ENCODE measurements around the gene MYOCOS. TPM values are rescaled to one million over a fixed set of nuclear protein-coding genes. Genes with fewer than 3 reads are reported as not detected.

The MYOCOS gene
- total and polyA plus RNA-seq, 2 donors (not counting 3 experiments of a cell fraction or from before 2014, with no cell fraction given): not detected

DNA sequence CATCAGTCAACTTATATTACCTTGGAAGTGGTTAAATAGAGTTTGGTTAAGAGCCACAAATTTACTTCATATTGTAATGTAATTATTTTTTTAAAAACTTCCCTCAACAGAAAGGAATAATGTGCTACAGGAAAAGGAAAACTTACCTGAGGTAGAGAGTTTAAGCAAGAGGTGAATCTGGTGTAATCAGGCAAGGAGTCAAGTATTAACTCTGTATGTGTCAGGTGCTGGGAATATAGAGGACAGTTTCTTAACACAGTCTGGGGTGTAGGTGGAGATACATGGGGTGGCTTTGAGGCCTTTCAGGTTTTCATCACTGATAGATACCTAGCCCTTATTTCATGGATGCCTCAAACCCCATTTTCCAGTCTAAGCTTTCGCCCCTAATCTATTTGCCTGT is 25.9 kb upstream of the MYOCOS start:
- Histone ChIP-seq H4K20me1 (replicated peaks; ENCODE audit: control insufficient read depth, extremely low read depth, insufficient read depth, low read length) (no peaks in the 10 kb centered on the region), H3K9ac (replicated peaks; ENCODE audit: extremely low read depth, insufficient read depth, low read length) (no peak overlapping the region), H3K36me3 (ENCODE audit: control insufficient read depth in 2 of 2, extremely low read depth in 1 of 2, insufficient read depth in 2 of 2, low read length in 2 of 2) (peaks cover 8 to 9% of the 10 kb centered on the region in 2 experiments), H3K9me3 (replicated peaks; ENCODE audit: control insufficient read depth, insufficient read depth, low read length) (no peaks in the 10 kb centered on the region), H3K27me3 (ENCODE audit: control insufficient read depth in 2 of 2, insufficient read depth in 2 of 2, low read length in 2 of 2) (no peaks in the 10 kb centered on the region), H3K79me2 (ENCODE audit: control insufficient read depth, insufficient read depth, low read length) (no peaks in the 10 kb centered on the region), H3K27ac (ENCODE audit: insufficient read depth, low read depth, low read length) (no peak overlapping the region), H3K4me2 (ENCODE audit: insufficient read depth, low read length) (no peak overlapping the region), H3K4me1 (ENCODE audit: control insufficient read depth, extremely low read depth, insufficient read depth, low read length) (no peaks in the 10 kb centered on the region), H3K4me3 (replicated peaks in 1 of 3; ENCODE audit: insufficient read depth in 1 of 3, low read depth in 1 of 3, low read length in 3 of 3) (no peak overlapping the region), H3K9me1 (replicated peaks; ENCODE audit: control insufficient read depth, extremely low read depth, insufficient read depth, low read length) (no peaks in the 10 kb centered on the region), H2AFZ (ENCODE audit: low read depth, low read length) (no peak overlapping the region)
- FAIRE-seq (no peak), DNase-seq (ENCODE audit: low read depth, low spot score) (no peak)
- intact Hi-C loops (cut with micrococcal nuclease): no loop called here
- ChIA-PET POLR2A (no interaction called here), CTCF (interaction anchor here (1.5 kb wide), 1 partner anchor 120 kb away, joined by 6 read pairs; no protein-coding TSS in a partner anchor)
- dilution Hi-C loops (cut with MboI; ENCODE audit: extremely low pct_ligation_motif_present, low sequenced_read_pairs): no loop called here
- TF ChIP-seq POLR2A (IDR thresholded peaks at IDR 0.05; ENCODE audit: low read depth, low read length): no peak
- no peak for TF ChIP-seq POLR2AphosphoS5 (IDR thresholded peaks at IDR 0.05; ENCODE audit: insufficient read depth, low read depth, low read length)
- no peak for TF ChIP-seq FOS (IDR thresholded peaks at IDR 0.05; ENCODE audit: borderline replicate concordance, insufficient read depth, low read length)
- TF ChIP-seq, protein P1, sequence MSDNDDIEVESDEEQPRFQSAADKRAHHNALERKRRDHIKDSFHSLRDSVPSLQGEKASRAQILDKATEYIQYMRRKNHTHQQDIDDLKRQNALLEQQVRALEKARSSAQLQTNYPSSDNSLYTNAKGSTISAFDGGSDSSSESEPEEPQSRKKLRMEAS (IDR thresholded peaks at IDR 0.05; ENCODE audit: insufficient read depth, insufficient read length): no peak
- no peak for TF ChIP-seq MYC (IDR thresholded peaks at IDR 0.05; ENCODE audit: low read depth, low read length)
- no peak for TF ChIP-seq CTCF (IDR thresholded peaks at IDR 0.05; ENCODE audit: extremely low read depth in 1 of 2, insufficient read depth in 1 of 2, low read depth in 1 of 2, low read length in 2 of 2)
- no peak for TF ChIP-seq EZH2 (IDR thresholded peaks at IDR 0.05; ENCODE audit: borderline replicate concordance, low read depth, low read length, severe bottlenecking)
- TF ChIP-seq GATA2 (IDR thresholded peaks at IDR 0.05; ENCODE audit: insufficient read depth, insufficient read length, low read depth, low read length): no peak
- TF ChIP-seq JUN (IDR thresholded peaks at IDR 0.05; ENCODE audit: borderline replicate concordance, insufficient read depth, insufficient read length, low read depth): no peak
- no TSS peak for BruUV-seq (replicated peaks)
